Body of pancreas (tissue), 4 donors: ENCODE data around the gene HPN. TPM values are rescaled to one million over a fixed set of nuclear protein-coding genes. Genes with fewer than 3 reads are reported as not detected.
A peak's percentile ranks its signal among the peaks of the same experiment; 100 is the strongest.

Source experiments
- ATAC-seq: fragments of 150-250 bp; one replicate; pipeline ENCODE4 v1.9.1; 2016
- DNase-seq, 4 donors: peaks; one replicate each; pipeline ENCODE4 v3.0.0-alpha.2; 2019
- H3K27ac ChIP-seq, 4 donors: fragments of 200-600 bp; sonication (generic); 1 replicate in 3 of 4; 2 replicates in 1 of 4; pipeline versions ENCODE4 v1.5.1 to v1.6.1; 2016 to 2019; ENCODE audit warnings: mild to moderate bottlenecking in 1 of 4, mixed read lengths in 1 of 4, moderate library complexity in 1 of 4
- H3K27me3 ChIP-seq, 2 donors: fragments of 200-600 bp; sonication (generic); one replicate each; pipeline ENCODE4 v1.6.0; 2016; ENCODE audit warnings: mild to moderate bottlenecking in 1 of 2
- H3K36me3 ChIP-seq, 2 donors: fragments of 200-600 bp; sonication (generic); replicated peaks in 1 of 2; 2 replicates each; pipeline ENCODE4 v1.5.1; 2016; ENCODE audit warnings: low read depth in 2 of 2; ENCODE audit not compliant: insufficient read depth in 1 of 2
- H3K4me1 ChIP-seq: fragments of 200-600 bp; sonication (generic); one replicate; pipeline ENCODE4 v1.6.0; 2016
- H3K4me3 ChIP-seq, 2 donors: fragments of 200-600 bp; sonication (generic); 1 replicate in 1 of 2; 2 replicates in 1 of 2; pipeline ENCODE4 v1.5.1; 2016 to 2019
- H3K9me3 ChIP-seq, 3 donors: fragments of 200-600 bp; sonication (generic); 1 replicate in 2 of 3; 2 replicates in 1 of 3; pipeline ENCODE4 v1.5.1; 2016
- CTCF ChIP-seq, 7 experiments: fragments of 450-650 bp in 4 of 7; fragments of 200-600 bp in 3 of 7; sonication (generic) in 3 of 7; IDR thresholded peaks; one replicate each; pipeline ENCODE4 v1.5.1; 2016 to 2019; ENCODE audit warnings: antibody characterized with exemption in 7 of 7
- POLR2A ChIP-seq, 3 donors: fragments of 450-650 bp; IDR thresholded peaks; one replicate each; pipeline ENCODE4 v1.6.1; 2016; ENCODE audit warnings: antibody characterized with exemption in 3 of 3, mild to moderate bottlenecking in 2 of 3
- WGBS, 2 donors: methylation state at CpG; one replicate each; pipeline ENCODE4 v1.1.5; 2017; 5-methylcytosine and 5-hydroxymethylcytosine counted together
- intact Hi-C: fragments of 100-400 bp; cut with DNase I; formaldehyde crosslinking; loops from one replicate; pipeline ENCODE4 v1.15.1; 2023
- total RNA-seq, 2 donors: library from RNA; depleted of rRNA; stranded (reverse); fragments of >200 nt; gene quantifications; one replicate each; pipeline ENCODE4 v1.1.0, GENCODE V29; 2016

The HPN gene
- total RNA-seq, 2 donors from 2014 or later = 135 to 289 TPM

- 80 to 89% methylated on average over 5 to 17 of the region's 17 CpGs for WGBS, 2 donors
- Histone ChIP-seq H3K27me3 (no peaks in the 10 kb centered on the region), H3K27ac (peak overlapping the region in 3 of 4 donors; percentile 32 to 95 (median 91)), H3K36me3 (no peaks in the 10 kb centered on the region), H3K4me3 (no peak overlapping the region), H3K9me3 (no peaks in the 10 kb centered on the region), H3K4me1 (peaks cover 39% of the 10 kb centered on the region)
- TF ChIP-seq POLR2A (IDR thresholded peaks at IDR 0.05) (no peak), CTCF (IDR thresholded peaks at IDR 0.05) (no peak)
- peak in 1 of 4 donors; percentile 53 for DNase-seq
- ATAC-seq = no peak
- intact Hi-C loops = no loop called here
These were observed 2.7 kb upstream of the HPN start for GRCh38 chr19:35038623-35039512.

GRCh38 chr19:35039881-35040825, 1.4 kb upstream of the HPN start:
- ATAC-seq = no peak
- Histone ChIP-seq H3K4me3 (no peak overlapping the region), H3K4me1 (peaks cover 51% of the 10 kb centered on the region), H3K9me3 (no peaks in the 10 kb centered on the region), H3K36me3 (no peaks in the 10 kb centered on the region), H3K27ac (peak overlapping the region; percentile 91 to 97 (median 96)), H3K27me3 (no peaks in the 10 kb centered on the region)
- no peak for TF ChIP-seq CTCF (IDR thresholded peaks at IDR 0.05)
- no peak for TF ChIP-seq POLR2A (IDR thresholded peaks at IDR 0.05)
- intact Hi-C loops = loop anchor here (10.0 kb wide), 1 partner anchor 95 kb away; the partner anchor contains the start of genes FXYD1 and LGI4
- no peak for DNase-seq
- 66 to 68% methylated on average over 29 to 32 of the region's 39 CpGs for WGBS, 2 donors

GRCh38 chr19:35040826-35041547, 534 bp upstream of the HPN start:
- peak overlapping the region; percentile 91 to 97 (median 96) for H3K27ac ChIP-seq
- no peaks in the 10 kb centered on the region for H3K36me3 ChIP-seq
- WGBS, 2 donors = 2 to 5% methylated on average over 10 to 36 of the region's 36 CpGs
- peaks cover 58% of the 10 kb centered on the region for H3K4me1 ChIP-seq
- TF ChIP-seq CTCF (IDR thresholded peaks at IDR 0.05) = peak in 1 of 7 experiments; percentile 4
- peak; percentile 60 to 78 (median 71) for TF ChIP-seq POLR2A (IDR thresholded peaks at IDR 0.05)
- ATAC-seq = peak; percentile 79
- no peak overlapping the region for H3K4me3 ChIP-seq
- peak; percentile 95 to 99 (median 96) for DNase-seq
- H3K27me3 ChIP-seq = no peaks in the 10 kb centered on the region
- intact Hi-C loops = loop anchor here (10.0 kb wide), 1 partner anchor 94 kb away; the partner anchor contains the start of genes FXYD1 and LGI4
- no peaks in the 10 kb centered on the region for H3K9me3 ChIP-seq

- TF ChIP-seq POLR2A (IDR thresholded peaks at IDR 0.05) (peak in 1 of 3 donors; percentile 53), CTCF (IDR thresholded peaks at IDR 0.05) (no peak)
- Histone ChIP-seq H3K9me3 (no peaks in the 10 kb centered on the region), H3K27me3 (no peaks in the 10 kb centered on the region), H3K4me3 (peak overlapping the region; percentile 9 to 38), H3K4me1 (peaks cover 69% of the 10 kb centered on the region), H3K36me3 (no peaks in the 10 kb centered on the region), H3K27ac (peak overlapping the region; percentile 91 to 97 (median 96))
- 28 to 45% methylated on average over 11 to 14 of the region's 14 CpGs for WGBS, 2 donors
- intact Hi-C loops = loop anchor here (10.0 kb wide), 1 partner anchor 93 kb away; the partner anchor contains the start of genes FXYD1 and LGI4
- ATAC-seq (peak; percentile 27), DNase-seq (peak; percentile 74 to 94 (median 85))
These were observed 672 bp downstream of the HPN start for GRCh38 chr19:35042056-35042730.
